HepG2 (cell line): ENCODE data around the gene S100G. TPM values are rescaled to one million over a fixed set of nuclear protein-coding genes. Genes with fewer than 3 reads are reported as not detected.

Experiments used
- ATAC-seq: fragments of 200-7000 bp; cut with Tn5 transposase; 3 replicates; pipeline ENCODE4 v1.9.1; 2020; ENCODE audit warnings: mild to moderate bottlenecking, moderate library complexity
- BruUV-seq: library from RNA; stranded (reverse); fragments of 400-500 nt; replicated peaks from 2 replicates; lab custom pipeline; 2021; lab: Mats Ljungman, UMichigan
- CTCF ChIA-PET: fragments of 300-600 bp; formaldehyde crosslinking; extraction: SDS; loops from one replicate; lab custom pipeline; 2021; ENCODE audit warnings: low total read pairs, inconsistent platforms, low intra/inter-chr PET ratio; lab: Yijun Ruan, JAX
- POLR2A ChIA-PET: fragments of 350-600 bp; sonication (Branson Sonifier 250); formaldehyde crosslinking; loops from one replicate; lab custom pipeline; 2020; ENCODE audit warnings: antibody characterized with exemption, inconsistent platforms; lab: Yijun Ruan, JAX
- DNase-seq: peaks from one replicate; pipeline ENCODE4 v3.0.0-alpha.2; 2015; ENCODE audit warnings: low spot score
- FAIRE-seq: peaks from 3 replicates; lab custom pipeline; 2011; peaks lifted over from hg19 to GRCh38; lab: Jason Lieb, UNC
- H2AFZ ChIP-seq: one replicate; pipeline ENCODE4 v1.6.1; 2011; ENCODE audit warnings: low read length, inconsistent platforms
- H3K27ac ChIP-seq: fragments of 300-600 bp; 3 replicates; pipeline ENCODE4 v1.8.0; 2011; ENCODE audit warnings: mixed run types, mild to moderate bottlenecking, mixed read lengths, low read length, inconsistent platforms; ENCODE audit not compliant: insufficient read depth; ENCODE audit errors: extremely low read length
- H3K27me3 ChIP-seq, 2 experiments: fragments of 200-600 bp in 1 of 2; 2 replicates in 1 of 2; 3 replicates in 1 of 2; pipeline versions ENCODE4 v1.6.0 to v1.8.0; 2011; ENCODE audit warnings: low read length in 2 of 2, mild to moderate bottlenecking in 2 of 2, moderate library complexity in 2 of 2, inconsistent platforms in 1 of 2; ENCODE audit not compliant: insufficient read depth in 2 of 2, control insufficient read depth in 1 of 2
- H3K36me3 ChIP-seq, 2 experiments: fragments of 200-600 bp in 1 of 2; replicated peaks in 1 of 2; 2 replicates in 1 of 2; 3 replicates in 1 of 2; pipeline versions ENCODE4 v1.5.1 to v1.8.0; 2011; ENCODE audit warnings: low read length in 2 of 2, inconsistent platforms in 1 of 2; ENCODE audit not compliant: insufficient read depth in 2 of 2, control insufficient read depth in 1 of 2
- H3K4me1 ChIP-seq: 2 replicates; pipeline ENCODE4 v1.5.1; 2012; ENCODE audit warnings: low read length, inconsistent platforms; ENCODE audit not compliant: insufficient read depth
- H3K4me2 ChIP-seq: 2 replicates; pipeline ENCODE4 v1.6.0; 2011; ENCODE audit warnings: low read depth, low read length, inconsistent platforms
- H3K4me3 ChIP-seq, 3 experiments: fragments of 200-600 bp in 1 of 3; sonication (generic), shearing (Covaris generic) in 1 of 3; replicated peaks in 1 of 3; 2 replicates each; pipeline ENCODE4 v1.5.1; 2011 to 2016; ENCODE audit warnings: low read length in 3 of 3, inconsistent platforms in 2 of 3, low read depth in 2 of 3, mild to moderate bottlenecking in 2 of 3, control low read depth in 1 of 3, mixed read lengths in 1 of 3; ENCODE audit not compliant: insufficient read depth in 1 of 3
- H3K79me2 ChIP-seq: one replicate; pipeline ENCODE4 v1.6.1; 2011; ENCODE audit warnings: low read length, inconsistent platforms; ENCODE audit not compliant: insufficient read depth
- H3K9ac ChIP-seq: 2 replicates; pipeline ENCODE4 v1.6.0; 2011; ENCODE audit warnings: mild to moderate bottlenecking, low read depth, low read length, inconsistent platforms; ENCODE audit not compliant: insufficient read depth
- H3K9me3 ChIP-seq: 2 replicates; pipeline ENCODE4 v1.5.1; 2012; ENCODE audit warnings: mild to moderate bottlenecking, low read length
- H4K20me1 ChIP-seq: 2 replicates; pipeline ENCODE4 v1.6.0; 2011; ENCODE audit warnings: inconsistent platforms, mild to moderate bottlenecking, low read length, moderate library complexity; ENCODE audit not compliant: insufficient read depth
- AKNA ChIP-seq: sonication (generic); formaldehyde crosslinking; IDR thresholded peaks from 2 replicates; pipeline ENCODE4 v1.4.0; 2020; ENCODE audit warnings: missing genetic modification reagents, borderline replicate concordance
- EED ChIP-seq: sonication (generic); formaldehyde crosslinking; IDR thresholded peaks from 2 replicates; pipeline ENCODE4 v1.5.0; 2020; ENCODE audit warnings: mild to moderate bottlenecking, missing genetic modification reagents
- KLF6 ChIP-seq: IDR thresholded peaks from 2 replicates; pipeline ENCODE4 v1.8.0; 2016; ENCODE audit warnings: missing biosample characterization, missing genetic modification reagents
- NFE2L2 ChIP-seq: fragments of 150-350 bp; IDR thresholded peaks from 2 replicates; pipeline ENCODE4 v1.6.1; 2014; ENCODE audit warnings: low read length
- NFYC ChIP-seq: IDR thresholded peaks from 2 replicates; pipeline ENCODE4 v1.6.1; 2016; ENCODE audit warnings: missing genetic modification reagents, missing compliant biosample characterization
- RELA ChIP-seq: sonication (generic); formaldehyde crosslinking; IDR thresholded peaks from 2 replicates; pipeline ENCODE4 v1.4.0; 2020; ENCODE audit warnings: missing genetic modification reagents
- SCMH1 ChIP-seq: sonication (generic); formaldehyde crosslinking; IDR thresholded peaks from 2 replicates; pipeline ENCODE4 v1.9.0; 2021; ENCODE audit warnings: missing genetic modification reagents, mild to moderate bottlenecking, borderline replicate concordance
- TCF12 ChIP-seq, 2 experiments: fragments of 450-650 bp in 1 of 2; sonication (generic) in 1 of 2; formaldehyde crosslinking in 1 of 2; IDR thresholded peaks; 2 replicates each; pipeline versions ENCODE4 v1.6.1 to v1.8.0; 2017 to 2022; ENCODE audit warnings: antibody characterized with exemption in 1 of 2, mild to moderate bottlenecking in 1 of 2, missing genetic modification reagents in 1 of 2, moderate library complexity in 1 of 2
- ZFP41 ChIP-seq: sonication (generic); formaldehyde crosslinking; IDR thresholded peaks from 2 replicates; pipeline ENCODE4 v1.4.0; 2020; ENCODE audit warnings: mild to moderate bottlenecking, missing genetic modification reagents, borderline replicate concordance
- ZNF160 ChIP-seq: sonication (generic); formaldehyde crosslinking; IDR thresholded peaks from 2 replicates; pipeline ENCODE4 v1.8.0; 2022; ENCODE audit warnings: mild to moderate bottlenecking, inconsistent platforms, missing genetic modification reagents
- ZSCAN9 ChIP-seq: IDR thresholded peaks from 2 replicates; pipeline ENCODE4 v1.6.1; 2016; ENCODE audit warnings: borderline replicate concordance
- ZUFSP ChIP-seq: sonication (generic); formaldehyde crosslinking; IDR thresholded peaks from 2 replicates; pipeline ENCODE4 v1.9.0; 2021; ENCODE audit warnings: missing genetic modification reagents, mild to moderate bottlenecking, borderline replicate concordance
- WGBS: methylation state at CpG from one replicate; pipeline ENCODE4 v1.1.6; 2017; ENCODE audit warnings: low lambda C conversion rate; 5-methylcytosine and 5-hydroxymethylcytosine counted together
- in situ Hi-C: cut with HindIII; loops from 2 replicates; pipeline ENCODE4 v1.10.0; 2017; ENCODE audit warnings: low pct_unique_long_range_greater_than_20kb; ENCODE audit not compliant: extremely low pct_ligation_motif_present
- intact Hi-C: fragments of 100-400 bp; cut with micrococcal nuclease; formaldehyde crosslinking; loops from one replicate; pipeline ENCODE4 v1.10.0; 2022; ENCODE audit not compliant: unreplicated experiment
- polyA plus RNA-seq, 8 experiments: library from polyadenylated mRNA; depleted of rRNA in 3 of 8; stranded (reverse) in 7 of 8; unstranded in 1 of 8; fragments of >200 nt; fragmentation: Illumina TruSeq in 4 of 8; extraction: Trizol in 4 of 8; gene quantifications; 2 replicates each; pipeline versions ENCODE4 v1.2.1 to v1.2.3, GENCODE V29; 2011 to 2016; ENCODE audit warnings: low read depth in 4 of 8, missing spikeins in 1 of 8, mixed read lengths in 1 of 8; ENCODE audit not compliant: insufficient read depth in 1 of 8
- total RNA-seq, 5 experiments: library from RNA; depleted of rRNA; stranded (reverse); fragments of >200 nt; fragmentation: Illumina TruSeq; extraction: Trizol; gene quantifications; 2 replicates each; pipeline ENCODE4 v1.2.3, GENCODE V29; 2016; ENCODE audit warnings: low read depth in 1 of 5
- TF ChIP-seq, protein P1 (sequence below): sonication (generic); formaldehyde crosslinking; IDR thresholded peaks from 2 replicates; pipeline ENCODE4 v1.8.1; 2023; ENCODE audit warnings: mild to moderate bottlenecking, inconsistent platforms, moderate library complexity, missing genetic modification reagents, borderline replicate concordance
- TF ChIP-seq, protein P2 (sequence below): sonication (generic); formaldehyde crosslinking; IDR thresholded peaks from 2 replicates; pipeline ENCODE4 v1.8.1; 2023; ENCODE audit warnings: mild to moderate bottlenecking, missing genetic modification reagents, borderline replicate concordance
- TF ChIP-seq, protein P3 (sequence below): sonication (generic); formaldehyde crosslinking; conservative IDR thresholded peaks from 2 replicates; pipeline ENCODE4 v1.8.1; 2023; ENCODE audit warnings: missing genetic modification reagents

S100G gene
- total and polyA plus RNA-seq, 2 of the 13 experiments (the other 11 are each of a cell fraction or from before 2014, with no cell fraction given) = not detected

DNA sequence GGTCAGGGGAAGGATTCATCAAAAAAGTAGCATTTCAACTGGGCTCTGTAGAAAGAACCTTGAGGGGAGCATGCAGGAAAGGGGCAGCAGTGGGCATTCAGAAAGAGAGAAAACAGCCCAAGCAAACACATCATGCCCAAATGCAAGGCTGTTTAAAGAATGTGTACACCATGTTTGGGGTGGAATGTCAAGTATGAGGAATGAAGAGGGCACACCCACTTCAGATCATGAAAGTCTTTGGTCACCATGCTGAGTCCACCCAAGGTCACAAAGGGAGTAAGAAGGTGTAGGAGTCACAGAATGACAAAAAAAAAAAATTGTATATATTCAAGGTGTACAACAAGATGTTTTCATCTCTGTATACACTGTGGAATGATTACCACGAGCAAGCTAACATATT, 9.4 kb downstream of the S100G start:
- Histone ChIP-seq H3K9ac (no peak overlapping the region), H3K4me3 (no peak overlapping the region), H3K79me2 (no peaks in the 10 kb centered on the region), H3K9me3 (no peaks in the 10 kb centered on the region), H3K27ac (no peak overlapping the region), H3K36me3 (peaks cover 0 to 2% of the 10 kb centered on the region in 2 experiments; a peak in 1 of 5 replicates), H3K27me3 (no peaks in the 10 kb centered on the region), H2AFZ (no peak overlapping the region), H4K20me1 (no peaks in the 10 kb centered on the region), H3K4me1 (no peaks in the 10 kb centered on the region), H3K4me2 (no peak overlapping the region)
- ChIA-PET POLR2A (no interaction called here), CTCF (no interaction called here)
- intact Hi-C loops (no loop called here), in situ Hi-C loops (loop anchor here (25.0 kb wide), 1 partner anchor 197 kb away; no protein-coding TSS in a partner anchor)
- no TSS peak for BruUV-seq
- ATAC-seq = no peak
- DNase-seq = no peak
- 100% methylated on average over 1 of the region's 1 CpG for WGBS
- no peak for FAIRE-seq
- TF ChIP-seq NFE2L2 (no peak), RELA (CRISPR knock-in tag) (no peak), ZFP41 (CRISPR knock-in tag) (no peak), ZUFSP (CRISPR knock-in tag) (no peak), NFYC (CRISPR knock-in tag) (no peak), AKNA (CRISPR knock-in tag) (no peak), ZSCAN9 (CRISPR knock-in tag) (no peak), TCF12 (IDR thresholded peaks at IDR 0.05) (no peak), TCF12 (CRISPR knock-in tag; IDR thresholded peaks at IDR 0.05) (no peak), EED (CRISPR knock-in tag) (no peak), SCMH1 (no peak), KLF6 (CRISPR knock-in tag) (no peak), ZNF160 (CRISPR knock-in tag) (no peak)
- TF ChIP-seq, protein P1, sequence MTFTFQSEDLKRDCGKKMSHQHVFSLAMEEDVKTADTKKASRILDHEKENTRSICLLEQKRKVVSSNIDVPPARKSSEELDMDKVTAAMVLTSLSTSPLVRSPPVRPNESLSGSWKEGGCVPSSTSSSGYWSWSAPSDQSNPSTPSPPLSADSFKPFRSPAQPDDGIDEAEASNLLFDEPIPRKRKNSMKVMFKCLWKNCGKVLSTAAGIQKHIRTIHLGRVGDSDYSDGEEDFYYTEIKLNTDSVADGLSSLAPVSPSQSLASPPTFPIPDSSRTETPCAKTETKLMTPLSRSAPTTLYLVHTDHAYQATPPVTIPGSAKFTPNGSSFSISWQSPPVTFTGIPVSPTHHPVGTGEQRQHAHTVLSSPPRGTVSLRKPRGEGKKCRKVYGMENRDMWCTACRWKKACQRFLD = no peak
- TF ChIP-seq, protein P2, sequence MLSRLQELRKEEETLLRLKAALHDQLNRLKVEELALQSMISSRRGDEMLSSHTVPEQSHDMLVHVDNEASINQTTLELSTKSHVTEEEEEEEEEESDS (CRISPR knock-in tag) = no peak
- TF ChIP-seq, protein P3, sequence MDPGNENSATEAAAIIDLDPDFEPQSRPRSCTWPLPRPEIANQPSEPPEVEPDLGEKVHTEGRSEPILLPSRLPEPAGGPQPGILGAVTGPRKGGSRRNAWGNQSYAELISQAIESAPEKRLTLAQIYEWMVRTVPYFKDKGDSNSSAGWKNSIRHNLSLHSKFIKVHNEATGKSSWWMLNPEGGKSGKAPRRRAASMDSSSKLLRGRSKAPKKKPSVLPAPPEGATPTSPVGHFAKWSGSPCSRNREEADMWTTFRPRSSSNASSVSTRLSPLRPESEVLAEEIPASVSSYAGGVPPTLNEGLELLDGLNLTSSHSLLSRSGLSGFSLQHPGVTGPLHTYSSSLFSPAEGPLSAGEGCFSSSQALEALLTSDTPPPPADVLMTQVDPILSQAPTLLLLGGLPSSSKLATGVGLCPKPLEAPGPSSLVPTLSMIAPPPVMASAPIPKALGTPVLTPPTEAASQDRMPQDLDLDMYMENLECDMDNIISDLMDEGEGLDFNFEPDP (CRISPR knock-in tag) = no peak
